Measurements from ENCODE around the gene GCG. TPM values are rescaled to one million over a fixed set of nuclear protein-coding genes. Genes with fewer than 3 reads are reported as not detected.

Gene GCG
- total RNA-seq, 4 donors from 2014 or later: not detected

DNA sequence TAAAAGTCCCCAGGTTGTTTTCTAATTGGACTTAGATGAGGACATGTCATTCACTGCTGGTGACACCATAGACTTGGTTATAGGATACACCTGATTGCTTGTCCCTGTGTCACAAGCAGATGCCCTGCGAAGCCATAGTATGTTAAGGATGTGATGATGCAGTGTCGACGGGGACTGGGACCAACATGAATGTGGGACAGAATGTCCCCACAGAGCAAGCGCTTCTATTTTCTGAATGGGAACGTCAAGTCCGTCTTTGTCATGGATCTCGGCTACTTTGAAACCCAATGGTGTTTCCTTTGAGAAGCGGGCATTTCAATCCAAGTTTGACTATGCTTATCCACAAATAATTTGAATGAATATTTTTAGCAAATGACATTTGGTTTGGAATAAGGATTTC is 2.1 kb downstream of the GCG start:
- TF ChIP-seq, protein P1, sequence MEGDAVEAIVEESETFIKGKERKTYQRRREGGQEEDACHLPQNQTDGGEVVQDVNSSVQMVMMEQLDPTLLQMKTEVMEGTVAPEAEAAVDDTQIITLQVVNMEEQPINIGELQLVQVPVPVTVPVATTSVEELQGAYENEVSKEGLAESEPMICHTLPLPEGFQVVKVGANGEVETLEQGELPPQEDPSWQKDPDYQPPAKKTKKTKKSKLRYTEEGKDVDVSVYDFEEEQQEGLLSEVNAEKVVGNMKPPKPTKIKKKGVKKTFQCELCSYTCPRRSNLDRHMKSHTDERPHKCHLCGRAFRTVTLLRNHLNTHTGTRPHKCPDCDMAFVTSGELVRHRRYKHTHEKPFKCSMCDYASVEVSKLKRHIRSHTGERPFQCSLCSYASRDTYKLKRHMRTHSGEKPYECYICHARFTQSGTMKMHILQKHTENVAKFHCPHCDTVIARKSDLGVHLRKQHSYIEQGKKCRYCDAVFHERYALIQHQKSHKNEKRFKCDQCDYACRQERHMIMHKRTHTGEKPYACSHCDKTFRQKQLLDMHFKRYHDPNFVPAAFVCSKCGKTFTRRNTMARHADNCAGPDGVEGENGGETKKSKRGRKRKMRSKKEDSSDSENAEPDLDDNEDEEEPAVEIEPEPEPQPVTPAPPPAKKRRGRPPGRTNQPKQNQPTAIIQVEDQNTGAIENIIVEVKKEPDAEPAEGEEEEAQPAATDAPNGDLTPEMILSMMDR (IDR thresholded peaks at IDR 0.05): no peak
- TF ChIP-seq POLR2A (IDR thresholded peaks at IDR 0.05): no peak
- 86 to 88% methylated on average over 8 of the region's 8 CpGs for WGBS, 2 donors
- intact Hi-C loops (cut with DNase I; ENCODE audit: low total_unique reads): no loop called here

DNA sequence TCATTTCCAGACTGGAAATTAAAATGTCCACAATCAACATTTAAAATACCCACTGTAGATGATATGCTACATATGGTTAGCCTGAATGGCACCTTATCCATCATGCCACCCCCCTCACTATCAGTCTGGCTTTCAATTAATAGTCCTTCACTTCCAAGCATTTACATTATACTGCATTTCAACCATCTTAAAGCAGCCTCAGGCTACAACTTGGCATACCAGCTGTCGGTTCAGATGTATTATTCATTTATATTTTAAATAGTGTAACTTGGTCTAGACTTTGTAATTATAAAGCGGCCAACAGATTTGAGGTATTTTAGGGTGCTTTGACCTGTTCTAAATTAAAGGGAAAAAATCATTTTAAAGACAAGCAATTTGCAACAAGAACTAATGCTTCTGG is 2.6 kb downstream of the GCG start:
- DNase-seq (ENCODE audit: low spot score in 2 of 2): no peak
- H3K4me3 ChIP-seq (ENCODE audit: low read depth, poor library complexity, severe bottlenecking): no peak overlapping the region
- TF ChIP-seq POLR2A (IDR thresholded peaks at IDR 0.05): no peak
- TF ChIP-seq, protein P1 (IDR thresholded peaks at IDR 0.05): no peak
- WGBS, 2 donors: 52 to 59% methylated on average over 2 of the region's 2 CpGs
- intact Hi-C loops (cut with DNase I; ENCODE audit: low total_unique reads): no loop called here

More for the DNA sequence above, 2.1 kb downstream of the GCG start:
- no peak overlapping the region for H3K4me3 ChIP-seq (ENCODE audit: low read depth, poor library complexity, severe bottlenecking)
- no peak for DNase-seq (ENCODE audit: low spot score in 2 of 2)

DNA sequence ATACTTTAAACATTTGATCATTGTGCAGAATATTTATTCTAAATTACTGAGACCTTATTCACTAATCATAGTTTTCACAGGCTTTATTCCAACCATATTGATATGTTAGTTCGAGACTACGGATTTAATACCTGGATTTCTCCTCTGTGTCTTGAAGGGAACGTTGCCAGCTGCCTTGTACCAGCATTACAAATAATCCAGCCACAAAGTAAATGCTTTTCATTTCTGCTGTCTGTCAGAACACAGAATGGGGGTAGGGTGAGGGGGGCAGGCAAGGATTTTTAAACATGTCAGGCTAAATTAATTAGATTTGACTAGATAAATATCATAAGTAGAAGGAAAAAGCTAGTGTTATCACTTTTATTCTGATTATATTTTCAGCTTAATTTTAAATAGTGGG is 3.1 kb downstream of the GCG start:
- 52 to 57% methylated on average over 3 of the region's 3 CpGs for WGBS, 2 donors
- intact Hi-C loops (cut with DNase I; ENCODE audit: low total_unique reads): no loop called here
- TF ChIP-seq, protein P1 (IDR thresholded peaks at IDR 0.05): no peak
- TF ChIP-seq POLR2A (IDR thresholded peaks at IDR 0.05): no peak
- DNase-seq (ENCODE audit: low spot score in 2 of 2): no peak
- H3K4me3 ChIP-seq (ENCODE audit: low read depth, poor library complexity, severe bottlenecking): no peak overlapping the region

DNA sequence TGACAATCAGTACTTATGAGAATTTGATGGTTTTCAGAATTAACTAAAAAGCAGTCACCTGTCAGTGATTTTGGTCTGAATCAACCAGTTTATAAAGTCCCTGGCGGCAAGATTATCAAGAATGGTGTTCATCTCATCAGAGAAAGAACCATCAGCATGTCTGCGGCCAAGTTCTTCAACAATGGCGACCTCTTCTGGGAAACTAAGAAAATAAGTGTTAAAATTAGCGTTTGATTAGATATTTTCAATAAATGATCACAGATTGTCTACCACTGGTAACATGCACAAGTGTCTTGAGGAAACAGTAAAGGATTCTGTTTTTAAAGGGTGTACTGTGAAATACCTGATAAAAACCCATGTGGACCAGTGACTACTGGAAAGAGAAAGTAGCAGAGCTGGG is 8.1 kb downstream of the GCG start:
- H3K4me3 ChIP-seq (ENCODE audit: low read depth, poor library complexity, severe bottlenecking): no peak overlapping the region
- 90 to 91% methylated on average over 4 of the region's 4 CpGs for WGBS, 2 donors
- TF ChIP-seq, protein P1 (IDR thresholded peaks at IDR 0.05): no peak
- no peak for TF ChIP-seq POLR2A (IDR thresholded peaks at IDR 0.05)
- intact Hi-C loops (cut with DNase I; ENCODE audit: low total_unique reads): loop anchor here (5.0 kb wide), 1 partner anchor 562 kb away; no protein-coding TSS in a partner anchor
- DNase-seq (ENCODE audit: low spot score in 2 of 2): no peak

DNA sequence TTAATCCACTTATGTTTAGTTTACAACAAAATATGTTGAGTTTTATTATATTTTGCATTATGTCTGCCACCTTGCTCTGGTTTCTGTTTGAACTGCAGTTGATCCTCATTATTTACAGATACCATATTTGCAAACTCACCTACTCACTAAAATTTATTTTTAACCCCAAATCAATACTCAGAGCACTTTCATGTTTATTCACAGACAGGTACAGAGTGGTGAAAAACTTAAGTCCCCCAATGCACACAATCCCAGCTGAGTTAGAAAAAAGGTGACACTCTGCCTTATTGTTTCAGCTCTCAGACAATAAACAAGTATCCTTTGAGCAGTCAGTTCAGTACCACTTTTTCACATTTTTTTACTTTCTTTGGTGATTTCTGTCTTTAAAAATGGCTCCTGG is 13.7 kb downstream of the GCG start:
- TF ChIP-seq, protein P1 (IDR thresholded peaks at IDR 0.05): no peak
- TF ChIP-seq POLR2A (IDR thresholded peaks at IDR 0.05): no peak
- no peak overlapping the region for H3K4me3 ChIP-seq (ENCODE audit: low read depth, poor library complexity, severe bottlenecking)
- intact Hi-C loops (cut with DNase I; ENCODE audit: low total_unique reads): no loop called here
- no peak for DNase-seq (ENCODE audit: low spot score in 2 of 2)

DNA sequence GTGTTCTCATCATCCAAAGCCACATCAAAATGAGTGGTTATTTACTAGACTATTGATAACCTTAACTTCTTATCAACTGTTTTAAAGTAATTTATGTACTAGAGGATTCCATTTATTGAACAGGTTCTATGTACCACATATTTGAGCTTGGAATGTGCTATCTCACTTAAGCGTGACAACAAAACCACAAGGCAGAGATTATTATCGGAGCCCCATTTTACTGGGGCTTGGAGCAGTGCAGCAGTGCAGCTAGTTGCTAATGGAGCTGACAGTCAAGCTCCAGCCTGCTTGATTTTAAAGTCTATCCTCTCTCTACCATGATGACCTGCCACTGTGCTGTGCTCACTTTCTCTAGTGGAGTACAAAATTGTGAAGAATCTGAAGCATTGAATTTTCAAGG is 24.6 kb downstream of the GCG start:
- intact Hi-C loops (cut with DNase I; ENCODE audit: low total_unique reads): loop anchor here (10.0 kb wide), 1 partner anchor 123 kb away; no protein-coding TSS in a partner anchor
- DNase-seq (ENCODE audit: low spot score in 2 of 2): no peak
- no peak for TF ChIP-seq POLR2A (IDR thresholded peaks at IDR 0.05)
- TF ChIP-seq, protein P1 (IDR thresholded peaks at IDR 0.05): no peak
- WGBS, 2 donors: 81% methylated on average over 2 of the region's 2 CpGs
- H3K4me3 ChIP-seq (ENCODE audit: low read depth, poor library complexity, severe bottlenecking): no peak overlapping the region

Data from lower leg skin (tissue), 4 donors.